HEK293 (cell line): ENCODE results near the gene YARS1.
A peak's percentile ranks its signal among the peaks of the same experiment; 100 is the strongest.

Experiments
- CTCF ChIA-PET: fragments of 350-600 bp; formaldehyde crosslinking; extraction: SDS; loops from one replicate; lab custom pipeline; 2021; ENCODE audit warnings: antibody characterized with exemption; lab: Yijun Ruan, JAX
- POLR2A ChIA-PET: fragments of 300-600 bp; formaldehyde crosslinking; extraction: SDS; loops from one replicate; lab custom pipeline; 2020; ENCODE audit warnings: antibody characterized with exemption, inconsistent platforms; lab: Yijun Ruan, JAX
- H3K27ac ChIP-seq: fragments of 200-500 bp; sonication (Bioruptor generic); 2 replicates; pipeline ENCODE4 v1.5.1; 2014; ENCODE audit warnings: low read depth, low read length, control low read depth, inconsistent platforms; ENCODE audit errors: extremely low read depth
- H3K36me3 ChIP-seq, 2 experiments: fragments of 200-500 bp in 1 of 2; sonication (Bioruptor generic) in 1 of 2; 1 replicate in 1 of 2; 2 replicates in 1 of 2; pipeline ENCODE4 v1.5.1; 2014 to 2017; ENCODE audit warnings: inconsistent platforms in 2 of 2, low read length in 2 of 2; ENCODE audit not compliant: control insufficient read depth in 2 of 2, insufficient read depth in 1 of 2
- H3K4me1 ChIP-seq: fragments of 200-500 bp; sonication (Bioruptor generic); 2 replicates; pipeline ENCODE4 v1.5.1; 2014; ENCODE audit warnings: mild to moderate bottlenecking, low read length, inconsistent platforms; ENCODE audit not compliant: control insufficient read depth, insufficient read depth
- H3K4me3 ChIP-seq: 2 replicates; pipeline ENCODE4 v1.5.1; 2011; ENCODE audit warnings: low read depth, mild to moderate bottlenecking, control low read depth, low read length, moderate library complexity
- H3K9me3 ChIP-seq: fragments of 200-500 bp; sonication (Bioruptor generic); 2 replicates; pipeline ENCODE4 v1.5.1; 2014; ENCODE audit warnings: low read depth, low read length, inconsistent platforms; ENCODE audit not compliant: control insufficient read depth, insufficient read depth
- BCL11A ChIP-seq: fragments of 450-650 bp; formaldehyde crosslinking; IDR thresholded peaks from 2 replicates; pipeline ENCODE4 v1.5.1; 2016; ENCODE audit warnings: low read depth, missing biosample characterization, missing genetic modification characterization
- MEIS1 ChIP-seq: sonication (generic); formaldehyde crosslinking; IDR thresholded peaks from 2 replicates; pipeline ENCODE4 v1.8.1; 2022; ENCODE audit warnings: missing genetic modification reagents, mild to moderate bottlenecking, borderline replicate concordance
- SP7 ChIP-seq: fragments of 450-650 bp; formaldehyde crosslinking; IDR thresholded peaks from 2 replicates; pipeline ENCODE4 v1.5.1; 2016; ENCODE audit warnings: missing biosample characterization, missing genetic modification characterization
- TRIM28 ChIP-seq: IDR thresholded peaks from 2 replicates; pipeline ENCODE4 v1.6.1; 2011; ENCODE audit warnings: low read length, control low read depth, borderline replicate concordance
- ZEB2 ChIP-seq: fragments of 450-650 bp; formaldehyde crosslinking; IDR thresholded peaks from 2 replicates; pipeline ENCODE4 v1.5.1; 2016; ENCODE audit warnings: missing biosample characterization, missing genetic modification characterization
- ZNF121 ChIP-seq: fragments of 450-650 bp; formaldehyde crosslinking; IDR thresholded peaks from 2 replicates; pipeline ENCODE4 v1.5.1; 2016; ENCODE audit warnings: missing biosample characterization, missing genetic modification characterization
- ZNF155 ChIP-seq: fragments of 450-650 bp; formaldehyde crosslinking; IDR thresholded peaks from 2 replicates; pipeline ENCODE4 v1.5.1; 2016; ENCODE audit warnings: missing biosample characterization, missing genetic modification characterization
- ZNF335 ChIP-seq: fragments of 450-650 bp; formaldehyde crosslinking; conservative IDR thresholded peaks from 2 replicates; pipeline ENCODE4 v1.5.1; 2016; ENCODE audit warnings: missing biosample characterization, missing genetic modification characterization
- ZNF488 ChIP-seq: fragments of 450-650 bp; formaldehyde crosslinking; IDR thresholded peaks from 2 replicates; pipeline ENCODE4 v1.5.1; 2016; ENCODE audit warnings: missing biosample characterization, missing genetic modification characterization
- ZNF600 ChIP-seq: fragments of 450-650 bp; formaldehyde crosslinking; IDR thresholded peaks from 2 replicates; pipeline ENCODE4 v1.5.1; 2016; ENCODE audit warnings: missing biosample characterization, missing genetic modification characterization
- ZNF629 ChIP-seq: fragments of 450-650 bp; formaldehyde crosslinking; IDR thresholded peaks from 2 replicates; pipeline ENCODE4 v1.5.1; 2017; ENCODE audit warnings: missing biosample characterization, missing genetic modification characterization
- ZNF837 ChIP-seq: fragments of 450-650 bp; formaldehyde crosslinking; IDR thresholded peaks from 2 replicates; pipeline ENCODE4 v1.5.1; 2016; ENCODE audit warnings: missing biosample characterization, missing genetic modification characterization
- TF ChIP-seq, protein P1 (sequence below): fragments of 450-650 bp; formaldehyde crosslinking; IDR thresholded peaks from 2 replicates; pipeline ENCODE4 v1.5.1; 2017; ENCODE audit warnings: missing biosample characterization, missing genetic modification characterization
- TF ChIP-seq, protein P2 (sequence below): fragments of 450-650 bp; formaldehyde crosslinking; IDR thresholded peaks from 2 replicates; pipeline ENCODE4 v1.5.1; 2016; ENCODE audit warnings: missing biosample characterization, missing genetic modification characterization

The YARS1 gene

DNA sequence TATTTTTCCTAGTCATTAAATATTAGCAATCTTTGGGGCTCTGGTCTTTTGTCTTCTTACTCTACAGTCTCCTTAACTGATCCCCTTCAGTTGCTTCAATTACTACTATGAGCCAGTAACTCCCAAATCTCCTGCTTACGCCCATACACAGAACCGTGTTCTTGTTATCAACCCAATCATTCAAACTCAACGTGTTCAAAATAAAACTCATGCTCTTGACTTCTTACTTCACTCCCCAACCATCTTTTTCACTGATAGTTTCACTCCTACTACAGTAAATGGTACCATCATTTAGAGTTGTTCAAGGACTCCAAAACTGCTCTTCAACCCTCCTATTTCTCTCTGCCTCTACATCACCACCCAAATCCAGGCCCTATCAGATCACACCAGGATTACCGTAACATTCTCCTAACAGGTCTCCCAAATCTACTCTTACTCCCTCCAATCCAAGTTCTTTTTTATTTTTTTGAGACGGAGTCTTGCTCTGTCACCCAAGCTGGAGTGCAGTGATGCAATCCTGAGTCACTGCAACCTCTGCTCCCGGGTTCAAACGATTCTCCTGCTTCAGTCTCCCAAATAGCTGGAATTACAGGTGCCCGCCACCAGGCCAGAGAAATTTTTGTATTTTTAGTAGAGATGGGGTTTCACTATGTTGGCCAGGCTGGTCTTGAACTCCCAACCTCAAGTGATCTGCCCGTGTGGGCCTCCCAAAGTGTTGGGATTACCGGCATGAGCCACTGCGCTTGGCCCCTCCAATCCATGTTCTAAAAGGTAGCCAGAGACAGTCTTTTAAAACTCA lies 3.0 kb downstream of the YARS1 start:
- H3K9me3 ChIP-seq = no peaks in the 10 kb centered on the region
- no peak overlapping the region for H3K4me3 ChIP-seq
- H3K27ac ChIP-seq = no peak overlapping the region
- peaks cover 7 to 31% of the 10 kb centered on the region in 2 experiments; a peak in 2 of 3 replicates for H3K36me3 ChIP-seq
- ChIA-PET POLR2A (no interaction called here), CTCF (interaction anchor here (0.9 kb wide), 1 partner anchor 102 kb away, joined by 3 read pairs; no protein-coding TSS in a partner anchor)
- H3K4me1 ChIP-seq = no peaks in the 10 kb centered on the region
- peak; percentile 21; the same call in 1 of the 2 replicates for TF ChIP-seq SP7 (tag by site-specific recombination)
- TF ChIP-seq ZNF600 (tag by site-specific recombination) = peak; percentile 68; the same call in 1 of the 2 replicates
- TF ChIP-seq ZNF629 (tag by site-specific recombination) = 0 out of 2 replicates have a peak, but pooled peaks have one; percentile 34
- TF ChIP-seq TRIM28 = no peak
- no peak for TF ChIP-seq ZNF155
- TF ChIP-seq ZEB2 (tag by site-specific recombination) = 0 out of 2 replicates have a peak, but pooled peaks have one; percentile 43
- 0 out of 2 replicates have a peak, but pooled peaks have one; percentile 20 for TF ChIP-seq ZNF335 (tag by site-specific recombination)

DNA sequence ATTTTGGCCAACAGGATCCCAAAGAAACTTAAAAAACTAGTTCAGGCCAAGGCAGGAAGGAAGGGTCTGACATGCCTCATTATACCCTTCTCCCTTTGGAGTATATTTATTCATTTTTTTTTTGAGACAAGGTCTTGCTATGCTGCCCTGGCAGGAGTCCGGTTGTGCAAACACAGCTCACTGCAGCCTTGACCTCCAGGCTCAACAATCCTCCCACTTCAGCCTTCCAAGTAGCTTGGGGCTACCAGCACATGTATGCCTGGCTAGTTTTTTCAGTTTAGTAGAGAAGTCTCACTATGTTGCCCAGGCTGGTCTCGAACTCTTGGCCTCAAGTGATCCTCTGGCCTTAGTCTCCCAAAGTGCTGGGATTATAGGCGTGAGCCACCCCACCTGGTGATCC lies 5.2 kb downstream of the YARS1 start:
- ChIA-PET POLR2A (interaction anchor here (1.7 kb wide), 1 partner anchor 9 kb away, joined by 6 read pairs; no protein-coding TSS in a partner anchor), CTCF (no interaction called here)
- Histone ChIP-seq H3K9me3 (no peaks in the 10 kb centered on the region), H3K4me1 (no peaks in the 10 kb centered on the region), H3K4me3 (no peak overlapping the region), H3K36me3 (peaks cover 19 to 53% of the 10 kb centered on the region in 2 experiments), H3K27ac (no peak overlapping the region)
- TF ChIP-seq ZNF121 (tag by site-specific recombination) = peak; percentile 30; the same call in 1 of the 2 replicates
- no peak for TF ChIP-seq ZNF837 (tag by site-specific recombination)
- TF ChIP-seq, protein P1, sequence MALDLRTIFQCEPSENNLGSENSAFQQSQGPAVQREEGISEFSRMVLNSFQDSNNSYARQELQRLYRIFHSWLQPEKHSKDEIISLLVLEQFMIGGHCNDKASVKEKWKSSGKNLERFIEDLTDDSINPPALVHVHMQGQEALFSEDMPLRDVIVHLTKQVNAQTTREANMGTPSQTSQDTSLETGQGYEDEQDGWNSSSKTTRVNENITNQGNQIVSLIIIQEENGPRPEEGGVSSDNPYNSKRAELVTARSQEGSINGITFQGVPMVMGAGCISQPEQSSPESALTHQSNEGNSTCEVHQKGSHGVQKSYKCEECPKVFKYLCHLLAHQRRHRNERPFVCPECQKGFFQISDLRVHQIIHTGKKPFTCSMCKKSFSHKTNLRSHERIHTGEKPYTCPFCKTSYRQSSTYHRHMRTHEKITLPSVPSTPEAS (tag by site-specific recombination) = no peak

- H3K9me3 ChIP-seq = no peaks in the 10 kb centered on the region
- H3K36me3 ChIP-seq = peaks cover 19 to 60% of the 10 kb centered on the region in 2 experiments
- TF ChIP-seq MEIS1 (no peak), ZNF837 (tag by site-specific recombination) (no peak), BCL11A (tag by site-specific recombination) (no peak)
- ChIA-PET CTCF (no interaction called here), POLR2A (no interaction called here)
- H3K27ac ChIP-seq = no peak overlapping the region
- H3K4me1 ChIP-seq = no peaks in the 10 kb centered on the region
- no peak overlapping the region for H3K4me3 ChIP-seq
Observed at GRCh38 chr1:32811265-32811664, 5.9 kb downstream of the YARS1 start.

DNA sequence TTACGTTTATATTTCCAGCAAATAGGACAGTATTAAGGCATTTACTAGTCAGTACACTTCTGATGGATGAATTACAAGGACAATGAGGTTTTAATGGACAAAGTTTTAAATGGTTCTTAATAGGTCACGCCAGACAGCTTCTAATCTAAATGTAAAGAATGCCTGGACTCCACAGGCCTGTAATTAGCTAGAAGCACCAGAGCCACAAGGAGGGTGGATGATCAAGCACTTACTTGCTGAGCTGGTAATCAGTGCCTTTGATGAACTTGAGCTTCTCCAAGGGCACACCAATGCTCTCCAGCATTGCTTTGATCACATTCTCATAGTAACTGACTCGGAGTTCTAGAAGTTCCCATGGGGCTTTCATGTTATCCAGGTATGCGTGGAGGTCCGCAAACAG lies 6.8 kb downstream of the YARS1 start:
- Histone ChIP-seq H3K9me3 (no peaks in the 10 kb centered on the region), H3K4me1 (no peaks in the 10 kb centered on the region), H3K36me3 (peaks cover 19 to 69% of the 10 kb centered on the region in 2 experiments), H3K27ac (no peak overlapping the region), H3K4me3 (no peak overlapping the region)
- ChIA-PET CTCF (interaction anchor here (0.5 kb wide), 1 partner anchor 99 kb away, joined by 3 read pairs; no protein-coding TSS in a partner anchor), POLR2A (no interaction called here)
- no peak for TF ChIP-seq ZNF488
- TF ChIP-seq, protein P2, sequence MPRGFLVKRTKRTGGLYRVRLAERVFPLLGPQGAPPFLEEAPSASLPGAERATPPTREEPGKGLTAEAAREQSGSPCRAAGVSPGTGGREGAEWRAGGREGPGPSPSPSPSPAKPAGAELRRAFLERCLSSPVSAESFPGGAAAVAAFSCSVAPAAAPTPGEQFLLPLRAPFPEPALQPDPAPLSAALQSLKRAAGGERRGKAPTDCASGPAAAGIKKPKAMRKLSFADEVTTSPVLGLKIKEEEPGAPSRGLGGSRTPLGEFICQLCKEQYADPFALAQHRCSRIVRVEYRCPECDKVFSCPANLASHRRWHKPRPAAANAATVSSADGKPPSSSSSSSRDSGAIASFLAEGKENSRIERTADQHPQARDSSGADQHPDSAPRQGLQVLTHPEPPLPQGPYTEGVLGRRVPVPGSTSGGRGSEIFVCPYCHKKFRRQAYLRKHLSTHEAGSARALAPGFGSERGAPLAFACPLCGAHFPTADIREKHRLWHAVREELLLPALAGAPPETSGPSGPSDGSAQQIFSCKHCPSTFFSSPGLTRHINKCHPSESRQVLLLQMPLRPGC (tag by site-specific recombination) = no peak
- TF ChIP-seq SP7 (tag by site-specific recombination) = peak; percentile 69
